IgD-negative memory B cell (primary cell): ENCODE results near the gene COL8A1. TPM values are rescaled to one million over a fixed set of nuclear protein-coding genes. Genes with fewer than 3 reads are reported as not detected.

ENCODE experiments used
- H3K27ac Mint-ChIP-seq, 3 donors: one replicate each; pipeline ENCODE4 v1.8.0; 2020 to 2022; ENCODE audit warnings: mild to moderate bottlenecking in 3 of 3, mixed read lengths in 3 of 3, moderate library complexity in 1 of 3
- H3K27me3 Mint-ChIP-seq: one replicate; pipeline ENCODE4 v1.8.0; 2021; ENCODE audit warnings: mixed read lengths
- H3K36me3 Mint-ChIP-seq: one replicate; pipeline ENCODE4 v1.8.0; 2020; ENCODE audit warnings: mild to moderate bottlenecking, mixed read lengths
- H3K4me1 Mint-ChIP-seq, 3 donors: one replicate each; pipeline ENCODE4 v1.8.0; 2020 to 2022; ENCODE audit warnings: mixed read lengths in 3 of 3, mild to moderate bottlenecking in 1 of 3
- H3K4me3 Mint-ChIP-seq, 4 donors: one replicate each; pipeline ENCODE4 v1.8.0; 2020 to 2022; ENCODE audit warnings: mild to moderate bottlenecking in 4 of 4, mixed read lengths in 4 of 4, moderate library complexity in 3 of 4
- H3K9me3 Mint-ChIP-seq, 3 donors: one replicate each; pipeline ENCODE4 v1.8.0; 2020 to 2021; ENCODE audit warnings: mixed read lengths in 3 of 3, mild to moderate bottlenecking in 1 of 3
- polyA plus RNA-seq: library from polyadenylated mRNA; unstranded; fragments of 300-500 nt; fragmentation: Illumina TruSeq; gene quantifications from one replicate; pipeline ENCODE4 v1.2.3, GENCODE V29; 2021

The COL8A1 gene
- polyA plus RNA-seq, 1 donor from 2014 or later = not detected

DNA sequence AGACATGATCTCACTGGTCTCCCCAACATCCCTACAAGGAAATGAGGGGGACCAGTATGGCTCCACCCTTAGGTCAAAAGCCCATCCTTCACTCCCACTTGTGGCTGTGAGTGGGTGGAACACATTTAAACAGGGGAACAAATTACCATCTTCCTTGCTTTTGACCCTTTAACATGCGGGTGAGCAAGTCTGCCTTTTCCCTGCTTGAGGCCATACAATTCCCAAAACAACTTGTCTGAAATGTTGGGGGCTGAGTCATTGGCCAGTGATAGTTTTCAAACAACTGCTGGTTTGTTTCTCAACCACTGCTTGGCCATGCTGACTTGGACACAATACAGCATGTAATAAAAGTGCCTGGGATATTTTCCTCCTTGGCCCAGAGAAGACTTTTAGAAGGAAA is 39.6 kb downstream of the COL8A1 start:
- H3K9me3 Mint-ChIP-seq = no peaks in the 10 kb centered on the region
- H3K27me3 Mint-ChIP-seq = no peaks in the 10 kb centered on the region
- H3K36me3 Mint-ChIP-seq = no peaks in the 10 kb centered on the region
- no peak overlapping the region for H3K4me3 Mint-ChIP-seq
- H3K4me1 Mint-ChIP-seq = no peaks in the 10 kb centered on the region
- no peak overlapping the region for H3K27ac Mint-ChIP-seq

DNA sequence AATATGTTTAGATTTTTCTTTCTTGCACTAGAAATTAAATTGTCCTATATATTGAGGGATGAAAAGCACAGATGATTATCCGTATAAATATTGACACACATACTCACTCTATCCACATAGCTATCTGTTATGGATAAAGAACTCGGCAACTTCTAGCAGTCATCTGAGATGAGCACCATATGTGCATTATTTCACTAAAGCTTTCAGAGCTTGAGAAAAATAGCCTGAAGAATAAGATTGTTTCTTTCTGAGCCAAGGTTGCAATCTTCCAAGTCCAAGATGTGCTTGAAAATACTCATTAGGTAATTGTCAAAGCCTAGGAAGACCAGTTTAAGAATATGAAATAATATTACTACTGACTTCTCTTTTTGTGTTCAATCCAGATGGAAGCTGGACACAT is 40.5 kb downstream of the COL8A1 start:
- Mint-ChIP-seq H3K36me3 (no peaks in the 10 kb centered on the region), H3K4me3 (no peak overlapping the region), H3K27me3 (no peaks in the 10 kb centered on the region), H3K9me3 (no peaks in the 10 kb centered on the region), H3K27ac (no peak overlapping the region), H3K4me1 (no peaks in the 10 kb centered on the region)

DNA sequence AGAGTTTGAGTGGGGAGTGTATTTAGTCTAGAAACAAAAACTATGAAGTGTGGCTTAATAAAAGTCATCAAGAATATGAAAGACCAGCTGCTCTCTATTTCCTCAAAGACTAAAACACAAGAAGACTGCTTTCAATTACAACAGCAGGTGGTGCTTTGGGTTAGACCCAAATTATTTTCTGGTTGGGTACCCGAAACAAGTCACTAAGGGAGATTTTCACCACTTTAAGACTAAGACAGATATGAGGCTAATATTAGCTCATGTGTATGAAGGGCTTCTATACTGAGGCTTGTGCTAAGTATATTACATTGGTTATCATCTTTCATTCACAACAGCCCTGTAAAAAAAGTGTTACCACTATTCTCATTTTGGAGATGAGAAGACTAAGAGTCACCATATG is 43.1 kb downstream of the COL8A1 start:
- H3K4me1 Mint-ChIP-seq = no peaks in the 10 kb centered on the region
- H3K36me3 Mint-ChIP-seq = no peaks in the 10 kb centered on the region
- peaks cover 2% of the 10 kb centered on the region for H3K27me3 Mint-ChIP-seq
- no peaks in the 10 kb centered on the region for H3K9me3 Mint-ChIP-seq
- no peak overlapping the region for H3K4me3 Mint-ChIP-seq
- H3K27ac Mint-ChIP-seq = no peak overlapping the region

DNA sequence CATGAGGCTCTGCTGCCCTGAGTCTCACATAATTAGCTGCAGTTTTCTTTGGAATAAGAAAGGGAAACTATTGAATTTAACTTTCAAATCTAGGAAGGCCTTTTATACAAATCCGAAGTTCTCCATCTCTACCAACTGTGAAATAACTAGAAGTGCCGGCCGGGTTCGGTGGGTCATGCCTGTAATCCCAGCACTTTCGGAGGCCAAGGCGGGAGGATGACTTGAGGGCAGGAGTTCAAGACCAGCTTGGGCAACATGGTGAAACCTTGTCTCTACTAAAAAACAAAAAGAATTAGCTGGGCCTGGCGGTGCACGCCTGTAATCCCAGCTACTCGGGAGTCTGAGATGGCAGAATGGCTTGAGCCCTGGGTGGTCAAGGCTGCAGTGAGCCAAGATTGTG is 43.6 kb downstream of the COL8A1 start:
- Mint-ChIP-seq H3K27ac (peak overlapping the region in 1 of 3 donors; percentile 28), H3K4me3 (no peak overlapping the region), H3K4me1 (no peaks in the 10 kb centered on the region), H3K36me3 (no peaks in the 10 kb centered on the region), H3K9me3 (no peaks in the 10 kb centered on the region), H3K27me3 (peaks cover 2% of the 10 kb centered on the region)

DNA sequence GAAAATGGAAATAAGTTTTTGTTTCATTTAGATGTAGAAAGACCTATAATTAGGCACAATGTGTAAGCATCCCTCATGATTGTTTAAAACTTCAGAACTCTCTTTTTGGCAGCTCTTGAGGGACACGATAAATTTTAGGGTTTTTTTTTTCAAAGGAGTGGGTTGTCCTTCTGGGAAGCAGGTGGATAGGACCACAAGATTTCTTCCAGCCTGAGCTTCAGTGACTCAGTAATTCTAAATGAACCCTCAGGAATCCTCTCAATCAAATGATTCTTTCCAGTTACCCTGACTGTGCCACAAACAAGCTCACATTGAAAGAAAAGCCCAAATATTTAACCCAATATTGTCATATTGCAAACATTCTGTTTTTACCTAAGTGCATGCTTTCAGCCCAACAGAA is 45.1 kb downstream of the COL8A1 start:
- no peak overlapping the region for H3K27ac Mint-ChIP-seq
- peaks cover 5% of the 10 kb centered on the region for H3K27me3 Mint-ChIP-seq
- no peaks in the 10 kb centered on the region for H3K4me1 Mint-ChIP-seq
- no peaks in the 10 kb centered on the region for H3K36me3 Mint-ChIP-seq
- no peak overlapping the region for H3K4me3 Mint-ChIP-seq
- H3K9me3 Mint-ChIP-seq = no peaks in the 10 kb centered on the region

DNA sequence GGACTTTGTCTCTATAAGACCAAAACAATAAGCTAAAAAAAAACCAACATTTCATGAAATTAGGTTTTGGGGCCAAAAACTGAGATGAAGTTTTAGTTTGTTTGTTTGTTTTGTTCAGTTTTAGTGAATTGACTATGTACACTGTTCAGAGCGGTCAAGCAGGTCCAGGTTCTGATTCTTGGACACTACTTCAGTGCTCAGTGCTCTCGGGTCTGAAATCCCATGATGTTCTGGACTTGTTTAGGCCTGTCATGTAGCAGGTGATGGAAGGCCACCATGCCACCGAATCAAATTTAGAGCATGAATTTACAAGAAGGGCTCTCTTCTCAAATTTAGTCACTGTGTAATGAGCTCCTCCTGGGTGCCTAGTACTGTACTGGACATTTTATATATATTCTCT is 45.5 kb downstream of the COL8A1 start:
- no peaks in the 10 kb centered on the region for H3K36me3 Mint-ChIP-seq
- no peak overlapping the region for H3K27ac Mint-ChIP-seq
- H3K4me1 Mint-ChIP-seq = no peaks in the 10 kb centered on the region
- H3K4me3 Mint-ChIP-seq = no peak overlapping the region
- H3K27me3 Mint-ChIP-seq = peaks cover 5% of the 10 kb centered on the region
- H3K9me3 Mint-ChIP-seq = no peaks in the 10 kb centered on the region

DNA sequence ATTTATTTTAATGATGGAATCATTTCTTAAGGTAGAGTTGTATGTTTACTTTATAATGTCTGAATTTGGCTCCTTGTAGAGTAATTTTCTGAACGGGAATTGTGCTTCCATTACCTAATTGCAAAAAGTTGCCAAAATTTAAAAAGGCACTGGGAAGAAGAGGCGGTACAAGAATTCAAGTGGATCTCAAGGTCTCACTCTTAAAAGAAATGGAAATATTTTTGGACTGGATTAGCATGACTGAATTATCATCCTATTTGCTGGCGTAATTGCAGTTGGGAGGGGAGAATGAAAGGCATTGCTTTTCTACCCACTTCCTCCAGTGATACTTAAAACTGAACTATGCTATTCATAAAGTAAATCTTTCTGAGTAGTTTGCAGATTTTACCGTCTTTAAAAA is 46.2 kb downstream of the COL8A1 start:
- H3K27ac Mint-ChIP-seq = no peak overlapping the region
- H3K27me3 Mint-ChIP-seq = peaks cover 5% of the 10 kb centered on the region
- H3K36me3 Mint-ChIP-seq = no peaks in the 10 kb centered on the region
- H3K9me3 Mint-ChIP-seq = no peaks in the 10 kb centered on the region
- H3K4me1 Mint-ChIP-seq = no peaks in the 10 kb centered on the region
- H3K4me3 Mint-ChIP-seq = no peak overlapping the region

DNA sequence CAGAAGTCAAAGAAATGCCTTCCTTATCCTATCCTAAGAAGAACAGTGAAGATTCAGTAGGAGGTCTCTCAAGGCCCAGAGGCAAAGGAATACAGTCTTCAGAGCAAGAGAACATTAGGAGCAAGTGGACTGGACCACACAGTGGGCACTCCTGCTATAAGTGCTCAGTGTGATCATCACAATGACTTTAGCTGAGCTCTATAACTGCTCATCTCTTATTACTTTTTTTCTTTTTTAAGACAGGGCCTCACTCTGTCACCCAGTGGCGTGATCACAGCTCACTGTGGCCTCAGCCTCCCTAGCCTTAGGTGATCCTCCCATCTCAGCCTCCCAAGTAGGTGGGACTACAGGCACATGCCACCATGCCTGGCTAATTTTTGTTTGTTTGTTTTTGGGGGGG is 48.1 kb downstream of the COL8A1 start:
- Mint-ChIP-seq H3K4me1 (no peaks in the 10 kb centered on the region), H3K36me3 (no peaks in the 10 kb centered on the region), H3K27ac (no peak overlapping the region), H3K4me3 (no peak overlapping the region), H3K9me3 (no peaks in the 10 kb centered on the region), H3K27me3 (peaks cover 7% of the 10 kb centered on the region)

DNA sequence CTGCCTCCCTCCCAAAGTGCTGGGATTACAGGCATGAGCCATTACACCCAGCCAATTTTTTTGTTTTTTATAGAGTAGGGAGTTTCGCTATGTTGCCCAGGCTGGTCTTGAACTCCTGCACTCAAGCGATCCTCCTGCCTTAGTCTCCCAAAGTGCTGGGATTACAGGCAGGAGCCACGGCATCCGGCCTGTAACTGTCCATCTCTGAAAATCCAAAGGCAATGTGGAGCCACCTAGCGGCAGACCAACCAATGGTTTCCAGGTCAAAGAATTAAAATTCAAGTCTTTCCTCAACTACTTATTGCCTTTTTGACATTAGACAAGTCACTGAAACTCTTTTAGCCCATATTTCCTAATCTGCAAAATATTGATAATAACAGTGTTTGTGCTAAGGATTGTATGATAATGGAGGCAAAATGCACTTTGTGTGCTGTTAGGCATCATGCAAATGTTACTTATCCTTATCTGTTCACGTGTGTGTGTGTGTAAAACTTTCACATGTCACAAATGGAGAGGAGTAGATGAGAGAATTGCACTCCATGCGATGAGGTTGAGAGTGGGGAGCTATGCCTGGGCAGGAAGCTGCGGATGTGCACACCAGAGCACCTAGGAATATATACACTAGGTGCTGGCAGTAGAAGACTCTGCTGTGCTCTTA is 48.7 kb downstream of the COL8A1 start:
- peaks cover 7% of the 10 kb centered on the region for H3K27me3 Mint-ChIP-seq
- H3K27ac Mint-ChIP-seq = no peak overlapping the region
- no peaks in the 10 kb centered on the region for H3K4me1 Mint-ChIP-seq
- H3K9me3 Mint-ChIP-seq = no peaks in the 10 kb centered on the region
- H3K36me3 Mint-ChIP-seq = no peaks in the 10 kb centered on the region
- H3K4me3 Mint-ChIP-seq = no peak overlapping the region

DNA sequence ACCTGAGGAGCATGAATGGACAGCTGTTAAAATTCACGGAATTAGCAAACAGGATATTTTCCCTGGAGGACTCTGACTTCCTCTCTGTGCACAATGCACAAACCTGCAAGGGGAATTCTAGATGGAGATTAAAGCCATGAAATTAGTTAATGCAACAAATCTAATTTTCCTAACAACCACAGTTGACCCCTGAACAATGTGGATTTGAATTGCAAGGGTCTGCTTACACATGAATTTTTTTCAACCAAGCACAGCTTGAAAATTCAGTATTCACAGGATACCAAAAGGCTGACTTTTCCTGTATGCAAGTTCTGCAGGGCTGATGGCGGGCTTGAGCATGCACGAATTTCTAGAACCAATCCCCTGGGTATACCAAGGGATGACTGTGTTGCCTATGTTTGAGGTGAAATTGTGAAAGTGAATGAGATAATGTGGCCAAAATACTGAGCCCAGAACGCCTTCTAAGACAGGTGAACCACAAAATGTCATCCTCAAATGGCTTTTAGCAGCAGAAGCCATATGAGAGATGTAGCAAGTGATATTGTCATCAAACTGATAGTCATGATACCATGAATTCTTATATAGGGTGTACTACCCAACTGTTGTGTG is 52.5 kb downstream of the COL8A1 start:
- Mint-ChIP-seq H3K27ac (no peak overlapping the region), H3K27me3 (peaks cover 9% of the 10 kb centered on the region), H3K36me3 (no peaks in the 10 kb centered on the region), H3K9me3 (no peaks in the 10 kb centered on the region), H3K4me3 (no peak overlapping the region), H3K4me1 (no peaks in the 10 kb centered on the region)

DNA sequence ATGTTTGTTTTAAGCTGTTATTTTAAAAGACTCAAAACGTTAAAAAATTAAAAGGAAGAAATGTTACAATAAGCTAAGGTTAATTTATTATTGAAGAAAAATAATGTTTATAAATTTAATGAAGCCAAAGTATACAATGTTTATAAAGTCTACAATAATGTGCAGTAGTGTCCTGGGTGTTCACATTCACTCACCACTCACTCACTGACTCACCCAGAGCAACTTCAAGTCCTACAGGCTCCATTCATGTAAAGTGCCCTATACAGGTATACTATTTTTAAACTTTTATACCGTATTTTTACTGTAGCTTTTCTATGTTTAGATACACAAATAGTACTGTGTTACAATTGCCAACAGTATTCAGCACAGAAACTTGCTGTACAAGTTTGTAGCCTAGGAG is 55.2 kb downstream of the COL8A1 start:
- Mint-ChIP-seq H3K4me1 (no peaks in the 10 kb centered on the region), H3K9me3 (no peaks in the 10 kb centered on the region), H3K36me3 (no peaks in the 10 kb centered on the region), H3K27ac (no peak overlapping the region), H3K4me3 (no peak overlapping the region), H3K27me3 (peaks cover 4% of the 10 kb centered on the region)

DNA sequence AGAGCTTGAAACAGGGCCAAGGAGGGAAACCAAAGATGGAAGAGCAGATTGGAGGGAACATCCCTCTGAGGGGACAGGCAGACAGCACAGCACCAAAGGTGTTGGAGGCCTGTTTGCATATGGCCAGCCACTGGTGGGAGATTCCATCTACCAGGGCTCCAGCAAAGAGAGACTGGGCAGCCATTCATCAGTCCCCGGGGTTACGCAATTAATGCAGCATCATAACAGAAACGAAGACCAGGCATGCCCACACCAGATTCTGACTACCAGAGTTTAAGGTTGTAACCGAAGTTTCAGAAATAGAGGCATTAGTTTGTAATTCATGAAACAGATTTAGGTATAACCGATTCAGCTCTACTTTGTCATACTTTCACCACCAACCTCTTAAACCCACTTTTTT is 58.1 kb downstream of the COL8A1 start:
- no peak overlapping the region for H3K27ac Mint-ChIP-seq
- no peaks in the 10 kb centered on the region for H3K4me1 Mint-ChIP-seq
- no peaks in the 10 kb centered on the region for H3K9me3 Mint-ChIP-seq
- no peaks in the 10 kb centered on the region for H3K36me3 Mint-ChIP-seq
- peaks cover 3% of the 10 kb centered on the region for H3K27me3 Mint-ChIP-seq
- H3K4me3 Mint-ChIP-seq = no peak overlapping the region

DNA sequence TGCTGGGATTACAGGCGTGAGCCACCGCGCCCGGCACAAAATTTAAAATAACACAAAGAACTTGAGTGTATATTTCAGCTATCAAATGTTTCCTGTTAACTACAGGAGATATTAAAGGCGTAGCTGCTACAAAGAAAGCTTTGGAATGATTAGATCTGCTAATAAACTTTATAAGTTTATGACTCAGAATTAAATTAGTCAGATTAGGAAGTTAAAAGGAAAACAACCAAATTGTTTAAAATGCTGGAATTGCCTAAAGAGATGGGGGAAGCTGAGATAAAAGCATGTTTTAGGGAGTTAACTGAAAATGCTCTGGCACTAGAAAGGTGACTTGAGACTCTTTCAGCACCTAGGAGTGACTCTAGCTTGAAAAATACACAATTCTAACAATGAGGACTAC is 58.9 kb downstream of the COL8A1 start:
- Mint-ChIP-seq H3K9me3 (no peaks in the 10 kb centered on the region), H3K27me3 (peaks cover 3% of the 10 kb centered on the region), H3K4me1 (no peaks in the 10 kb centered on the region), H3K4me3 (no peak overlapping the region), H3K36me3 (no peaks in the 10 kb centered on the region), H3K27ac (no peak overlapping the region)

DNA sequence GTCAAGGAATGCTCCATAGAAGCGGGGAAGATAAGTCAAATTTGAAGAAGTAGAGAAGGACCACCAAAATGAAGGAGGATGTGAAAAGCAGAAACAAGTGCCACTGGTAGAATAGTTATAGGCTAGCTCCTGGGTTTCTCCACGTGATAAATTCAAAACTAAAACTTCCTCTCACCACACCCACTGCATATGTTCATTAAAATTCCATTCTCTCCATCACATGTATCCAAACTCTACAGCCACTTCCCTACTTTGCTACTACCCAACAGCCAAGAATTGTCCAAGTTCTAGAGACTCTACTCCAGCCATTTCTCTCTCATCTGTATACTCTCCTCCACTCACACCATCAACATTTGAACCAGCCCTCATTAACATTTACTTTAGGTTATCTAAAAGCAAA is 60.5 kb downstream of the COL8A1 start:
- peaks cover 3% of the 10 kb centered on the region for H3K27me3 Mint-ChIP-seq
- H3K27ac Mint-ChIP-seq = no peak overlapping the region
- no peak overlapping the region for H3K4me3 Mint-ChIP-seq
- no peaks in the 10 kb centered on the region for H3K9me3 Mint-ChIP-seq
- H3K36me3 Mint-ChIP-seq = no peaks in the 10 kb centered on the region
- no peaks in the 10 kb centered on the region for H3K4me1 Mint-ChIP-seq

DNA sequence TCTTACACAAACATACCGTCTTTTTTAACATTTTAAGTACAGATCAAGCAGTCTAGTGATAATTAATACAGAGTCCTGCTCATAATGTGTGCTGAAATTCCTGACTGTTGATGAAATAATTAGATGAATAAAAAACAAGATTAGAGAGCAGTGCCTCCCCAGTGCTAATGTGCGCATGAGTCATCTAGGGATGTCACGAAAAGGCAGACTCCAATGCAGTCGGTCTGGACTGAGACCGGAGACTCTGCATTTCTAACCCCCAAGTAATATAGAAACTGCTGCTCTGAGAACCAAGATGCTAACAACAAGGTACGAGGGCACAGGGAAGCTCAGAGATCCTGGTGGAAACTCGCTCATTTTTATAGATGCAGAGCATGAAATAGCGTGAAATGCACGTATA is 61.4 kb downstream of the COL8A1 start:
- Mint-ChIP-seq H3K9me3 (no peaks in the 10 kb centered on the region), H3K27ac (no peak overlapping the region), H3K4me1 (no peaks in the 10 kb centered on the region), H3K27me3 (peaks cover 3% of the 10 kb centered on the region), H3K36me3 (no peaks in the 10 kb centered on the region), H3K4me3 (no peak overlapping the region)

DNA sequence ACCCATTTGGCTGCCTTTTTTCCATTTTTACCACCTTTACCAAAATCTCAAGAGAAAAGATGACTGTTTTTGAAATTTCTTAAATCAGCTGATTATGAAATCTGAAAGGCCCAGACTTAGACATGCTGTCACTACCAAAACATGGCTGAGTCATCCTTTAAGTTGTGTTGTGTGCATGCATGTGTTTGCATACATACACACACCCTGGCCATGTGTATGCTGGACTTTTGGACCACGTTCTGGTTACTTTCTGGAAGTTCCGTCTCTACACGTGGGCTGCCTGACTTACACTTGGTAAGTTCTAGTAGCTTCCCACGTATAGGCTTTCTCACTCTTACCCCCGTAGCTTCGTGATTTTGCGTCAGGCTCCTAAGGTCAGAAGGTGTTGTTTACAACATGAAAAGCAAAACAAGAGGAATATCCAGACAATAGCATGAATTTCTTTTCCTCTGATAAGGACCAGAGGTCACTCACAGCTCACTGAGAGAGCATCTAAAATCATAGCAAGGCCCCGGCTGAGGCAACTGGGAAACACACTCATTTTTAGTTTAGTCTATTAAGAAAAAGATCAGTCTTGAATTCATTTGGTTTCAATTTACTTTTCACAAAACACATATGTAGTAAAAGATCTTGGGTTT is 62.4 kb downstream of the COL8A1 start:
- Mint-ChIP-seq H3K4me3 (no peak overlapping the region), H3K36me3 (no peaks in the 10 kb centered on the region), H3K27ac (no peak overlapping the region), H3K4me1 (no peaks in the 10 kb centered on the region), H3K27me3 (peaks cover 1% of the 10 kb centered on the region), H3K9me3 (no peaks in the 10 kb centered on the region)
